GM12878 (cell line): ENCODE measurements around the gene TMEM208. TPM values are rescaled to one million over a fixed set of nuclear protein-coding genes. Genes with fewer than 3 reads are reported as not detected.

ENCODE experiments used
- ATAC-seq: fragments of 200-7000 bp; cut with Tn5 transposase; 3 replicates; pipeline ENCODE4 v1.9.1; 2020; ENCODE audit warnings: mild to moderate bottlenecking, moderate library complexity
- BruUV-seq: library from RNA; stranded (reverse); fragments of 400-500 nt; replicated peaks from 2 replicates; lab custom pipeline; 2021; lab: Mats Ljungman, UMichigan
- CTCF ChIA-PET: fragments of 300-600 bp; sonication (Branson Sonifier 250); formaldehyde crosslinking; extraction: SDS; loops from one replicate; lab custom pipeline; 2021; ENCODE audit warnings: inconsistent platforms; lab: Yijun Ruan, JAX
- POLR2A ChIA-PET: fragments of 350-600 bp; formaldehyde crosslinking; extraction: SDS; loops from one replicate; lab custom pipeline; 2021; ENCODE audit warnings: inconsistent platforms; lab: Charles Lee
- RAD21 ChIA-PET: fragments of 300-600 bp; sonication (Branson Sonifier 250); formaldehyde crosslinking; loops from one replicate; lab custom pipeline; 2023; ENCODE audit warnings: antibody characterized with exemption; ENCODE audit not compliant: unreplicated experiment; lab: Charles Lee
- SMC1A ChIA-PET: fragments of 300-600 bp; sonication (Branson Sonifier 250); formaldehyde crosslinking; loops from one replicate; lab custom pipeline; 2023; ENCODE audit not compliant: unreplicated experiment, uncharacterized antibody; lab: Charles Lee
- DNase-seq: peaks from one replicate; pipeline ENCODE4 v3.0.0-alpha.2; 2011; ENCODE audit warnings: low read depth, low spot score
- FAIRE-seq: peaks from 3 replicates; lab custom pipeline; 2011; peaks lifted over from hg19 to GRCh38; lab: Jason Lieb, UNC
- H2AFZ ChIP-seq: 2 replicates; pipeline ENCODE4 v1.6.0; 2011; ENCODE audit warnings: low read depth, low read length, control low read depth; ENCODE audit not compliant: control insufficient read depth
- H3K27ac ChIP-seq: 2 replicates; pipeline ENCODE4 v1.5.1; 2011; ENCODE audit warnings: control low read depth; ENCODE audit not compliant: control insufficient read depth, insufficient read depth
- H3K27me3 ChIP-seq, 2 experiments: replicated peaks in 1 of 2; 2 replicates each; pipeline versions ENCODE4 v1.6.0 to v1.6.1; 2011; ENCODE audit warnings: low read length in 1 of 2; ENCODE audit not compliant: control insufficient read depth in 2 of 2, insufficient read depth in 2 of 2
- H3K36me3 ChIP-seq, 2 experiments: 2 replicates each; pipeline ENCODE4 v1.5.1; 2011; ENCODE audit warnings: low read length in 1 of 2; ENCODE audit not compliant: control insufficient read depth in 2 of 2, insufficient read depth in 2 of 2
- H3K4me1 ChIP-seq: 2 replicates; pipeline ENCODE4 v1.6.1; 2011; ENCODE audit warnings: mild to moderate bottlenecking, low read length, moderate library complexity, mixed read lengths; ENCODE audit not compliant: control insufficient read depth, insufficient read depth
- H3K4me2 ChIP-seq: 2 replicates; pipeline ENCODE4 v1.6.0; 2011; ENCODE audit warnings: control low read depth; ENCODE audit not compliant: control insufficient read depth, insufficient read depth
- H3K4me3 ChIP-seq: fragments of 200-600 bp; sonication (generic); 2 replicates; pipeline ENCODE4 v1.5.1; 2016
- H3K79me2 ChIP-seq: 2 replicates; pipeline ENCODE4 v1.6.0; 2011; ENCODE audit warnings: low read length; ENCODE audit not compliant: control insufficient read depth, insufficient read depth
- H3K9ac ChIP-seq: 2 replicates; pipeline ENCODE4 v1.8.0; 2011; ENCODE audit warnings: low read length, control low read depth, mixed read lengths; ENCODE audit not compliant: control insufficient read depth, insufficient read depth
- H3K9me3 ChIP-seq: replicated peaks from 3 replicates; pipeline ENCODE4 v1.5.1; 2011; ENCODE audit warnings: mild to moderate bottlenecking, low read length; ENCODE audit not compliant: control insufficient read depth, insufficient read depth
- H4K20me1 ChIP-seq: 2 replicates; pipeline ENCODE4 v1.6.0; 2011; ENCODE audit not compliant: control insufficient read depth, insufficient read depth
- EGR1 ChIP-seq, 2 experiments: IDR thresholded peaks; 1 replicate in 1 of 2; 2 replicates in 1 of 2; pipeline ENCODE4 v1.6.1; 2011 to 2012; ENCODE audit warnings: low read depth in 2 of 2, low read length in 2 of 2, borderline replicate concordance in 1 of 2, mild to moderate bottlenecking in 1 of 2, moderate library complexity in 1 of 2
- FOS ChIP-seq: IDR thresholded peaks from 3 replicates; pipeline ENCODE4 v1.6.1; 2011; ENCODE audit warnings: borderline replicate concordance; ENCODE audit not compliant: insufficient read length; ENCODE audit errors: extremely low read depth
- GATAD2B ChIP-seq: fragments of 450-650 bp; conservative IDR thresholded peaks from 2 replicates; pipeline ENCODE4 v1.6.1; 2017; ENCODE audit warnings: low read depth, mild to moderate bottlenecking, moderate library complexity
- HCFC1 ChIP-seq: fragments of 150-350 bp; IDR thresholded peaks from 2 replicates; pipeline ENCODE4 v1.6.1; 2014; ENCODE audit warnings: low read length
- NFYA ChIP-seq: IDR thresholded peaks from 2 replicates; pipeline ENCODE4 v1.6.1; 2011; ENCODE audit warnings: low read depth, mild to moderate bottlenecking, low read length, improper control_type of control experiment, borderline replicate concordance
- WGBS: methylation state at CpG from one replicate; pipeline ENCODE4 v1.1.6; 2016; ENCODE audit warnings: low lambda C conversion rate; ENCODE audit not compliant: insufficient replicate concordance, insufficient coverage; ENCODE audit errors: missing lambda C conversion rate; 5-methylcytosine and 5-hydroxymethylcytosine counted together
- in situ Hi-C: fragments of 300-500 bp; cut with MboI; formaldehyde crosslinking; loops from 9 replicates; pipeline ENCODE4 v1.14.3; 2018; ENCODE audit warnings: mixed read lengths
- intact Hi-C: fragments of 100-400 bp; cut with micrococcal nuclease; formaldehyde crosslinking; loops from one replicate; pipeline ENCODE4 v1.14.2; 2022; ENCODE audit not compliant: unreplicated experiment
- polyA plus RNA-seq, 11 experiments: library from polyadenylated mRNA; depleted of rRNA in 4 of 11; unstranded in 6 of 11; stranded (reverse) in 5 of 11; fragments of >200 nt; fragmentation: Nextera tagmentation in 4 of 11; fragmentation: Illumina TruSeq in 1 of 11; extraction: Ambion mirVana in 4 of 11; extraction: Trizol in 1 of 11; gene quantifications; 1 replicate in 1 of 11; 2 replicates in 10 of 11; pipeline versions ENCODE4 v1.2.1 to v1.2.3, GENCODE V29; 2011 to 2016; ENCODE audit warnings: inconsistent platforms in 2 of 11, missing spikeins in 2 of 11, low read depth in 1 of 11
- total RNA-seq, 4 experiments: library from RNA; depleted of rRNA in 3 of 4; stranded (reverse); fragments of >200 nt in 3 of 4; fragmentation: Illumina TruSeq in 1 of 4; extraction: Trizol in 1 of 4; gene quantifications; 2 replicates each; pipeline versions ENCODE4 v1.2.1 to v1.2.3, GENCODE V29; 2013 to 2021
- TF ChIP-seq, protein P1 (sequence below), 3 experiments: IDR thresholded peaks in 2 of 3; conservative IDR thresholded peaks in 1 of 3; 2 replicates each; pipeline ENCODE4 v1.5.1; 2011; ENCODE audit warnings: low read depth in 3 of 3, low read length in 3 of 3, mild to moderate bottlenecking in 3 of 3, control low read depth in 2 of 3, moderate library complexity in 2 of 3, inconsistent platforms in 1 of 3, mixed read lengths in 1 of 3; ENCODE audit not compliant: control insufficient read depth in 2 of 3, insufficient read depth in 1 of 3; ENCODE audit errors: extremely low read depth in 1 of 3

The TMEM208 gene
- total and polyA plus RNA-seq, 10 of the 15 experiments (the other 5 are each of a cell fraction or from before 2014, with no cell fraction given) = 34.1 to 244 (median 54.1) TPM

DNA sequence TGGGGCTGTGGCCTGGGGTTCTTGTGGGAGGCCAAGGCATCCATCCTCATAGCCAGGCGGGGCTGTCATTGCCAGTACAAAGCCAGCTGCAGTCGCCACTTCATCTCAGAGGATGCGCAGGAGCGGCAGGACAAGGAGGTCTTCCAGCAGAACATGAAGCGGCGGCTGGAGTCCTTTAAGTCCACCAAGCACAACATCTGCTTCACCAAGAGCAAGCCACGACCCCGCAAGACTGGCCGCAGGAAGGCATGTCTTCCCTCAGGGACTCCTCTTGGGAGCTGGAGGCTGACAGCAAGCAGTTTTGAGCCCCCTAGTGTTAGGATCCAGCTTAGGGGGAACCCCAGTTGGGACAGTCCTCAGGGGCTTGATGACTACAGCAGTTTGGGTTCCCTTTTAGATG lies 37.3 kb downstream of the TMEM208 start:
- Histone ChIP-seq H3K4me1 (no peaks in the 10 kb centered on the region), H2AFZ (no peak overlapping the region), H3K36me3 (no peaks in the 10 kb centered on the region), H3K4me2 (no peak overlapping the region), H3K9me3 (no peaks in the 10 kb centered on the region), H4K20me1 (no peaks in the 10 kb centered on the region), H3K4me3 (no peak overlapping the region), H3K9ac (no peak overlapping the region), H3K79me2 (no peaks in the 10 kb centered on the region), H3K27me3 (no peaks in the 10 kb centered on the region), H3K27ac (no peak overlapping the region)
- BruUV-seq = no TSS peak
- intact Hi-C loops (no loop called here), in situ Hi-C loops (no loop called here)
- DNase-seq = no peak
- no peak for FAIRE-seq
- ATAC-seq = peak; percentile 47; the same call in 2 of the 3 replicates
- CTCF ChIA-PET = interaction anchor here (0.5 to 1.5 kb wide), 6 partner anchors 14 to 408 kb away, joined by 3 to 5 read pairs (median 3); no protein-coding TSS in a partner anchor
- 84% methylated on average over 9 of the region's 9 CpGs for whole genome bisulfite sequencing
- RAD21 ChIA-PET = interaction anchor here (1.1 kb wide), 1 partner anchor 75 kb away, joined by 5 read pairs; no protein-coding TSS in a partner anchor
- POLR2A ChIA-PET = no interaction called here
- no peak for TF ChIP-seq EGR1 (IDR thresholded peaks at IDR 0.05; ENCODE audit: borderline replicate concordance in 1 of 2, low read depth in 2 of 2, low read length in 2 of 2)
- TF ChIP-seq, protein P1, sequence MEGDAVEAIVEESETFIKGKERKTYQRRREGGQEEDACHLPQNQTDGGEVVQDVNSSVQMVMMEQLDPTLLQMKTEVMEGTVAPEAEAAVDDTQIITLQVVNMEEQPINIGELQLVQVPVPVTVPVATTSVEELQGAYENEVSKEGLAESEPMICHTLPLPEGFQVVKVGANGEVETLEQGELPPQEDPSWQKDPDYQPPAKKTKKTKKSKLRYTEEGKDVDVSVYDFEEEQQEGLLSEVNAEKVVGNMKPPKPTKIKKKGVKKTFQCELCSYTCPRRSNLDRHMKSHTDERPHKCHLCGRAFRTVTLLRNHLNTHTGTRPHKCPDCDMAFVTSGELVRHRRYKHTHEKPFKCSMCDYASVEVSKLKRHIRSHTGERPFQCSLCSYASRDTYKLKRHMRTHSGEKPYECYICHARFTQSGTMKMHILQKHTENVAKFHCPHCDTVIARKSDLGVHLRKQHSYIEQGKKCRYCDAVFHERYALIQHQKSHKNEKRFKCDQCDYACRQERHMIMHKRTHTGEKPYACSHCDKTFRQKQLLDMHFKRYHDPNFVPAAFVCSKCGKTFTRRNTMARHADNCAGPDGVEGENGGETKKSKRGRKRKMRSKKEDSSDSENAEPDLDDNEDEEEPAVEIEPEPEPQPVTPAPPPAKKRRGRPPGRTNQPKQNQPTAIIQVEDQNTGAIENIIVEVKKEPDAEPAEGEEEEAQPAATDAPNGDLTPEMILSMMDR (IDR thresholded peaks at IDR 0.05 in 2 of 3, conservative IDR thresholded peaks at IDR 0.05 in 1 of 3; ENCODE audit: control insufficient read depth in 2 of 3, extremely low read depth in 1 of 3, insufficient read depth in 1 of 3, low read depth in 3 of 3, low read length in 3 of 3) = peak; percentile 7 to 17 (median 17); a peak in 2 of 6 replicates
- SMC1A ChIA-PET = interaction anchor here (1.3 kb wide), 1 partner anchor 17 kb away, joined by 3 read pairs; no protein-coding TSS in a partner anchor

DNA sequence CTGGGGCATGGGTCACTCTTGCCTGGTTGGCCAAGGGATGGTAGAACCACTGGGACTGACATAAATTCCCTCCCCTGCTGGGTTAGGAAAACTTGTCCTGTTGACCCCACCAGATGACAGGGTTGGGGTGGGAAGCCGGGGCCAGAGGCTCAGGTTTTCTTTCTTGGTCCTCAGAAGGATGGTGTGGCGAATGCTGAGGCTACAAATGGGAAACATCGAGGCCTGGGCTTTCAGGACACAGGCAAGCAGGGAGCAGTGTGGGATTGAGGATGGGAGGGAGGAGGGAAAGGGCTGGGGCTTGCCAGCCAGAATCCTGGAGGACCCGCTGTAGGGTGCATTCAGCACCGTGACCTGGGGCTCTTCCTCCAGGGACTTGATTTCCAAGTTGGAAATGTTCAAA lies 37.9 kb downstream of the TMEM208 start:
- no peak for TF ChIP-seq GATAD2B
- TF ChIP-seq FOS = no peak
- no peak for TF ChIP-seq HCFC1
- no peak for TF ChIP-seq NFYA
- POLR2A ChIA-PET = no interaction called here
- BruUV-seq = no TSS peak
- Histone ChIP-seq H3K4me1 (no peaks in the 10 kb centered on the region), H3K4me2 (no peak overlapping the region), H4K20me1 (no peaks in the 10 kb centered on the region), H2AFZ (no peak overlapping the region), H3K27ac (no peak overlapping the region), H3K4me3 (no peak overlapping the region), H3K9ac (no peak overlapping the region), H3K9me3 (no peaks in the 10 kb centered on the region), H3K79me2 (no peaks in the 10 kb centered on the region), H3K27me3 (no peaks in the 10 kb centered on the region), H3K36me3 (no peaks in the 10 kb centered on the region)
- CTCF ChIA-PET = interaction anchor here (1.1 to 1.5 kb wide), 3 partner anchors 13 to 163 kb away, joined by 3 to 5 read pairs (median 4); no protein-coding TSS in a partner anchor
- intact Hi-C loops (no loop called here), in situ Hi-C loops (no loop called here)
- FAIRE-seq (no peak), DNase-seq (no peak), ATAC-seq (no peak)
- SMC1A ChIA-PET = interaction anchor here (1.3 kb wide), 1 partner anchor 17 kb away, joined by 3 read pairs; no protein-coding TSS in a partner anchor
- RAD21 ChIA-PET = no interaction called here
- 57% methylated on average over 5 of the region's 5 CpGs for WGBS
